Activated T-helper 2 cell treated with anti-CD3 and anti-CD28 coated beads, Interferon-gamma antibody, Interleukin-2, Interleukin-4, amounts not matched to agents 10 μg/mL and 5 μg/mL and 100 μg/mL, durations not matched to agents 14 hours and 24 hours and 36 hours (primary cell): ENCODE data around the gene VWA8. TPM values are rescaled to one million over a fixed set of nuclear protein-coding genes. Genes with fewer than 3 reads are reported as not detected.

Experiments used
- DNase-seq: peaks from one replicate; pipeline ENCODE4 v3.0.0; 2021; ENCODE audit warnings: low spot score
- H3K27ac Mint-ChIP-seq: one replicate; pipeline ENCODE4 v1.8.0; 2021; ENCODE audit warnings: mixed read lengths
- H3K27me3 Mint-ChIP-seq: one replicate; pipeline ENCODE4 v1.8.0; 2021; ENCODE audit warnings: low read depth, mixed read lengths
- H3K36me3 Mint-ChIP-seq: one replicate; pipeline ENCODE4 v1.8.0; 2021; ENCODE audit warnings: low read depth, mixed read lengths
- H3K4me1 Mint-ChIP-seq: one replicate; pipeline ENCODE4 v1.8.0; 2021; ENCODE audit warnings: low read depth, mixed read lengths
- H3K4me3 Mint-ChIP-seq: one replicate; pipeline ENCODE4 v1.8.0; 2021; ENCODE audit warnings: low read depth, mild to moderate bottlenecking, moderate library complexity, mixed read lengths
- H3K9me3 Mint-ChIP-seq: one replicate; pipeline ENCODE4 v1.8.0; 2021; ENCODE audit warnings: mixed read lengths
- intact Hi-C: fragments of 100-400 bp; cut with micrococcal nuclease; formaldehyde crosslinking; loops from one replicate; pipeline ENCODE4 v1.15.1; 2023
- total RNA-seq: library from RNA; stranded (reverse); gene quantifications from 2 replicates; pipeline ENCODE4 v1.2.3, GENCODE V29; 2022

The VWA8 gene
- total RNA-seq, 1 donor from 2014 or later: 21.7 TPM

DNA sequence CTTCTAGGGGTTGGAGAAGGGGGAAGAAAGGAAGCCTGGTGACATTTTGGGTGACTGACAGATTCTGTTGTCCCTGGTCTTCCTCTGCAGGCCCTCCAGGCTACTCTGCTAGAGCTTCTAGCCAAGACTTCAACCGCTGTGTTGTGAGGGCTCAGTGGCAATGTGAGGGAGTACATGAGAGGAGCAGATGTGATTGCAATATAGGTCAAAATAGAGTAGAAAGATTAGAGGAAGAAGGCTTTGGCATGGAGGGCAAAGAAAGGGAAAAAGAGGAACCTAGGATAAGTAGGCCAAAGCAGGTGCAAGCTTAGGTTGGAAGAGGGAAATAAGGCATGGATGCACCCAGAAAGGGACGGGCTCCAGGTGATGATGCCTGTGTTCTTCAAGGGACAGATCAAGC is 286.7 kb downstream of the VWA8 start:
- Mint-ChIP-seq H3K9me3 (no peaks in the 10 kb centered on the region), H3K4me1 (peaks cover 2% of the 10 kb centered on the region), H3K27ac (no peak overlapping the region), H3K27me3 (no peaks in the 10 kb centered on the region), H3K4me3 (no peak overlapping the region), H3K36me3 (no peaks in the 10 kb centered on the region)
- no peak for DNase-seq
- intact Hi-C loops: no loop called here

DNA sequence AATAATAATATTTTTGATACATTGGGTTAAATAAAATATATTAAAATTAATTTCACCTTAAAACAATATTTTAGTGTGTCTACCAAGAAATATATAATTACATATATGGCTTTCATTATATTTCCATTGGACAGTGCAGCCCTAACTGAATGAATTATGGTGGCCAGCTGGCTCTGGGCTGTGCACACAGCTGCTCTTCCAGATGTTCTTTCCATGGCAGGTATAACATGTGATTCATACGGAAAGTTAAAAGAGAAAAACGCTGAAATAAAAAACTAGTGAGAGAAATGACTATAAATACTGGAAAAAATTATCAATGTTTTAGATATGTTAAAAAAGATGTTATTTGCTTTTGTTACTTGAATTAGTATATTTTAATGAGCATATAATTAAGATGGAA is 287.3 kb downstream of the VWA8 start:
- H3K27ac Mint-ChIP-seq: no peak overlapping the region
- H3K4me3 Mint-ChIP-seq: no peak overlapping the region
- intact Hi-C loops: no loop called here
- no peaks in the 10 kb centered on the region for H3K36me3 Mint-ChIP-seq
- peaks cover 2% of the 10 kb centered on the region for H3K4me1 Mint-ChIP-seq
- DNase-seq: no peak
- H3K27me3 Mint-ChIP-seq: no peaks in the 10 kb centered on the region
- H3K9me3 Mint-ChIP-seq: no peaks in the 10 kb centered on the region

DNA sequence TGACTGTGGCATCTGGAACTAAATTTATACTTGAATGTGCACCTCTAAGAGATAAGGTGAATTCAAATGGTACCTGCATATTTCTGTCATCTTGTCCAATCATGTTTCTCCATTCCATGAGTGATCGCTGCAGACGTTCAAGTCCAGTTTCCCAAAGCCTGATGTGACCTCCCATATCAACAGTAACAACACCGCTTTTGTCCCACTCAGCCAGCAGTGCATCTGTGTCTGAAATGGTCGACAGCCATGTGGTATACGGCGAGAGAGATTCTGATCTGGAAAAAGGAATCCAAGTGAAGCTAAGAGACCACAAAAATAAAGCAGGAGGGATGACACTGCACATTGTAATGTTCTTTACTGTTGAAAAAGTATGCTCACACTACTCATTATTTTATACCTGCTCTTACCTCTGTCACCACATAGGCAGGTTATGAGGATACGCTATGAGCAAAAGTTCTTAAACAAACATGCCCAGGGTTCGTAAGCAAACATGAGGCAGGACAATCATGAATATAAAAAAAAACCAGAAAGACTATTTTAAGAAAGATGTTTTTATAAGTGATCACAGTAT is 290.0 kb downstream of the VWA8 start:
- Mint-ChIP-seq H3K27me3 (no peaks in the 10 kb centered on the region), H3K27ac (no peak overlapping the region), H3K4me3 (no peak overlapping the region), H3K9me3 (no peaks in the 10 kb centered on the region), H3K4me1 (peaks cover 8% of the 10 kb centered on the region), H3K36me3 (no peaks in the 10 kb centered on the region)
- no peak for DNase-seq
- intact Hi-C loops: no loop called here

DNA sequence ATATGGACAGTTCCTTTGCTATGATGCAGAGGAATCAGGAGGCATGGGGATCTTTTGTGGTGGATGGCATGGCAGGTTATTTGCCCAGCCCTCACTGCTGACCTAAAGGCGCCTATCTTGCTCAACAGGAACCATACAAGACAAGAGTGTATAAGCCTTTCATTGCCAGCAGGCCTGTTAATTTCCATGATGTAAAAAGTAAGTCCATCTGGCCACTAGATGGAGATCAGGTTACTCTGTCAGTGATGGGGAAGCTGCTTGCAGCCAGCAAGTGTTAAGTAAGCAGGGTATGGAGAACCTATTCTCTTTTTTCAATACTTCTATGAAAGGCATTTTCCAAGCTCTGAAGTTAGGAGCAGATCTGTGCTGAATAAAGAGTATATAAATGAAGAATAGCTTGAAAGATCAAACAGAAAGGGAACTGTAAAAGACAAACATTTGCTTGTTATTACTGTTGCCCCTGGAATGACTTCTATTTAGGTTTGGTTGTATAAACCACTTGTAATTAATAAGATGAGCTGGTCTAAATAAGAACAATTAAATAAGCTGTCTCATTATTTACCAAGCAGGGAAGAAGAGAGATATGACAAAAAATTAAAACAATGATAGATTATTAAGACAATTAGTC is 292.7 kb downstream of the VWA8 start:
- peak; percentile 26 for DNase-seq
- H3K27me3 Mint-ChIP-seq: no peaks in the 10 kb centered on the region
- H3K4me1 Mint-ChIP-seq: peaks cover 8% of the 10 kb centered on the region
- H3K9me3 Mint-ChIP-seq: no peaks in the 10 kb centered on the region
- intact Hi-C loops: loop anchor here (1.0 kb wide), 1 partner anchor 442 kb away; no protein-coding TSS in a partner anchor
- H3K36me3 Mint-ChIP-seq: no peaks in the 10 kb centered on the region
- no peak overlapping the region for H3K27ac Mint-ChIP-seq
- H3K4me3 Mint-ChIP-seq: no peak overlapping the region

DNA sequence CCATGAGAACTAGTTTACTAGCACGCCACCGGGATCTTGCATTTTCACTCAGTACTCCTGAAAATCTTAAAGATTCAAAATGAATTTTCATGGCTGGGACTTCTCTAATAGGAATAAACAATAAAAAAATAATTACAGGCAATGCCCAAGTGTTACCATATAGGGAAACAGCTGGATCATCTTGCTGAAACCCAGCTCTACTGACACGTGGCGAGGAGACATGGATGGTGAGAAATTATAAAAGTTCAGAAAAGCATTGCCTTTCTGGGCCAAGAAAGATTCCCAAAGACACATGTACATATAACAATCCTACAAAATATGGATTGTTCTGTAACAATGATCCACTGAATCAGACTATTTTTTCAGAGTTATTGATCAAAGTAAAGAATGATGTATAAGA is 294.3 kb downstream of the VWA8 start:
- intact Hi-C loops: no loop called here
- Mint-ChIP-seq H3K4me1 (peaks cover 8% of the 10 kb centered on the region), H3K4me3 (no peak overlapping the region)

DNA sequence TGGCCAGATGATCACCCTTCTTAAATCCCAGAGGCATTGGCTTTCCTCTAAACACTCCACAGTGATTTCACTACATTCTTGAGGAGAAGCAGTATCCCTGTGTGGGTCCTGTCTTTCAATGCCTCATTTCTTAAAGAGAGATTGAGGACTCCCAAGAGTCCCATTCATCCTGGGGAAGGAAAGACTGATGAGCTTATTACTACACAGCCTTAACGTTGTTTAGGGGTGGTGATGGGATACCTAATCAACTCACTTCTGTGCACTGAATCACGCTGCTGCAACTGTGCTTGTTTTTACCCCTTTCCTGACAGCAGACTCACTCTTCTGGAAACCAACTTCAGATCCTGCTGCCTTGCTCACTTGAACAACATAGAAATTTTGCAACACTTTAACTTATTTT is 300.5 kb downstream of the VWA8 start:
- Mint-ChIP-seq H3K27me3 (no peaks in the 10 kb centered on the region), H3K9me3 (no peaks in the 10 kb centered on the region), H3K27ac (no peak overlapping the region), H3K4me3 (no peak overlapping the region), H3K4me1 (no peaks in the 10 kb centered on the region), H3K36me3 (no peaks in the 10 kb centered on the region)
- DNase-seq: no peak
- intact Hi-C loops: no loop called here

More for the DNA sequence above, 294.3 kb downstream of the VWA8 start:
- H3K9me3 Mint-ChIP-seq: no peaks in the 10 kb centered on the region
- H3K36me3 Mint-ChIP-seq: no peaks in the 10 kb centered on the region
- no peak overlapping the region for H3K27ac Mint-ChIP-seq
- no peak for DNase-seq
- no peaks in the 10 kb centered on the region for H3K27me3 Mint-ChIP-seq

DNA sequence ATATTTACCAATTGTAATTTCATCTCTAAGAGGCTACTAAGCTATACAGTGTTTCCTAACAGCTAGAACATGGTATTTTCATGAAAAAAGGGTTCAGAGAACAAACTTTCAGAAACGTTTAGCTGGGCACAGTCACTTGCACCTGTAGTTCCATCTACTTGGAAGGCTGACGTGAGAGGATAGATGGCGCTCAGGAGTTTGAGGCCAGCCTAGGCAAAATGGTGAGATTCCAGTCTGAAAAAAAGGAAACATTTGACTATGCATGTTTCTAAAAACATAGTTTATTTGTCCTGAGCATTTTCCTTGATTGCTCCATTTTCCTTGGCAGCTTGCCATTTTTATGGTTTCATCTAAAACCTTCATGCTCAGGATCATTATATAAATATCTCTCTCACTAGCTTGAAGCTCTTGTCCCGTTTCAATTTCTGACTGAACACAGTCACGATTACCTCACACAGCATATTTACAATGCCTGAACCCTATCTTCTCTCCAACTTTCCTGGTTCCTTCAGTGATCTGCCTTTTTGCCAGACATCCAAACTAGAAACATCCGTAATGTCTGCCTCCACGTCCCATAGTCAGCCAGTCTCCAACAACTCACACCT is 302.8 kb downstream of the VWA8 start:
- intact Hi-C loops: loop anchor here (10.0 kb wide), 1 partner anchor 243 kb away; no protein-coding TSS in a partner anchor
- Mint-ChIP-seq H3K36me3 (no peaks in the 10 kb centered on the region), H3K9me3 (no peaks in the 10 kb centered on the region), H3K4me1 (peaks cover 3% of the 10 kb centered on the region), H3K27ac (no peak overlapping the region), H3K27me3 (no peaks in the 10 kb centered on the region), H3K4me3 (no peak overlapping the region)
- DNase-seq: no peak

DNA sequence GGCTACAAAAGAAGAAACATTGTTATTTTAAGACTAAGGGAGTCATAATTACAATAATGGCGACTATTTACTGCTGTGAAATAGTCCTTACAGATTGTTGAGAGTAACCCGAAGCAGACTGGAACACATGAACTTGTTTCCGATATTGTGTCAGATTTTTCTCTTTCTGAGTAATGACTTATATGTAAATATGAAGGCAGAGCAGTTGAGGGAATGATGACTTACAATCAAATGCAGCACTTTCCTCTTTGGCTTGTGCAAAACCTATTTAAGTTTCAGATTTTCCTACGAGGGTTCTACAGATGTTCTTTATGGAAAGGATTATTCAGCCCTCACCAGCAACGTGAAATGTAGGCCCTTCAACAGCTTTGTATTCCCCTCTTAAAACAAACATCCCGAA is 304.9 kb downstream of the VWA8 start:
- Mint-ChIP-seq H3K4me1 (peaks cover 3% of the 10 kb centered on the region), H3K36me3 (no peaks in the 10 kb centered on the region), H3K27me3 (no peaks in the 10 kb centered on the region), H3K27ac (no peak overlapping the region), H3K9me3 (no peaks in the 10 kb centered on the region), H3K4me3 (no peak overlapping the region)
- intact Hi-C loops: loop anchor here (10.0 kb wide), 1 partner anchor 241 kb away; no protein-coding TSS in a partner anchor
- no peak for DNase-seq

DNA sequence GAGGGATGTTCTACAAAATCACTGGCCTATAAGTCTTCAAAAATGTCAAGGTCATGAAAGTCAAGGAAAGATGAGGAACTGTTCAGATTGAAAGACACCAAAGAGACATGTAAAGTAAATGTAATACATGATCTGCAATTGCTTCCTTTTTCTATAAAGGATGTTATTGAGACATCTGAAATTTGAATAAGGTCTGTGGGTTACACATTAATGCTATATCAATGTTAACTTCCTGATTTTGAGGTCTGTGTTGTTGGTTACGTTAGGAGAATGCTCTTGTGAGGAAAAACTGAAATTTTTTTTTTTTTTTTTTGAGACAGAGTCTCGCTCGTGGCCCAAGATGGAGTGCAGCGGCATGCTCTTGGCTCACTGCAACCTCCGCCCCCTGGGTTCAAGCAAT is 306.1 kb downstream of the VWA8 start:
- no peaks in the 10 kb centered on the region for H3K9me3 Mint-ChIP-seq
- no peak for DNase-seq
- intact Hi-C loops: loop anchor here (5.0 to 10.0 kb wide), 2 partner anchors 240 to 302 kb away; no protein-coding TSS in a partner anchor
- H3K27me3 Mint-ChIP-seq: no peaks in the 10 kb centered on the region
- no peak overlapping the region for H3K4me3 Mint-ChIP-seq
- H3K27ac Mint-ChIP-seq: no peak overlapping the region
- H3K4me1 Mint-ChIP-seq: peaks cover 6% of the 10 kb centered on the region
- no peaks in the 10 kb centered on the region for H3K36me3 Mint-ChIP-seq

DNA sequence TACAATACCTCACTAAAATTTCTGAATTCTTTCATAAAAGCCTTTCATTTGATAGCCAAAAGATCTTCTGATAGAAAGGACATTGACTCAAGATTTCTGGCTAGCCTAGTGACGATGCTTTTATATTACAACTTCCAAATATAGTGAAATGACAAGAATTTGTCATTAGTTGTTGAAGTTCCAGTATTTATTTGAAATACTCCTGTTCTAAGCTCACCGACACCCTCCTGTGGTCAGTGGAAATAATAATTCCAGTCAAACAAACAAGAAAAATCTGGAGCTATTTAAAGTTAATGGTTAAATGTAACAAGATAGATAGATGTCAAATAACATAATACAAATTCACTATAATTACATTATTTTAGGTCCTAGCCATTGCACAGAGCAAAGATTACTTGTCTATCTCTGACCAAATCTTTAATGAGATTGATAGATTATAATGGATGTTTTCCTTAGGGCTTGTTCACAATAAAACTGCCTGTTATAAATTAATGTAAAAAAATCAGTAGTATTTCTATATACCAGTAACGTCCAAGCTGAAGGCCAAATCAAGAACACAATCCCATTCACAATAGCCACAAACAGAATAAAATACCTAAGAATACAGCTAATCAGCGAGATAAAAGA is 308.1 kb downstream of the VWA8 start:
- Mint-ChIP-seq H3K36me3 (no peaks in the 10 kb centered on the region), H3K4me1 (peaks cover 6% of the 10 kb centered on the region), H3K9me3 (no peaks in the 10 kb centered on the region), H3K27ac (no peak overlapping the region), H3K4me3 (no peak overlapping the region), H3K27me3 (no peaks in the 10 kb centered on the region)
- intact Hi-C loops: loop anchor here (2.0 to 10.0 kb wide), 3 partner anchors 194 to 301 kb away; no protein-coding TSS in a partner anchor
- DNase-seq: no peak

DNA sequence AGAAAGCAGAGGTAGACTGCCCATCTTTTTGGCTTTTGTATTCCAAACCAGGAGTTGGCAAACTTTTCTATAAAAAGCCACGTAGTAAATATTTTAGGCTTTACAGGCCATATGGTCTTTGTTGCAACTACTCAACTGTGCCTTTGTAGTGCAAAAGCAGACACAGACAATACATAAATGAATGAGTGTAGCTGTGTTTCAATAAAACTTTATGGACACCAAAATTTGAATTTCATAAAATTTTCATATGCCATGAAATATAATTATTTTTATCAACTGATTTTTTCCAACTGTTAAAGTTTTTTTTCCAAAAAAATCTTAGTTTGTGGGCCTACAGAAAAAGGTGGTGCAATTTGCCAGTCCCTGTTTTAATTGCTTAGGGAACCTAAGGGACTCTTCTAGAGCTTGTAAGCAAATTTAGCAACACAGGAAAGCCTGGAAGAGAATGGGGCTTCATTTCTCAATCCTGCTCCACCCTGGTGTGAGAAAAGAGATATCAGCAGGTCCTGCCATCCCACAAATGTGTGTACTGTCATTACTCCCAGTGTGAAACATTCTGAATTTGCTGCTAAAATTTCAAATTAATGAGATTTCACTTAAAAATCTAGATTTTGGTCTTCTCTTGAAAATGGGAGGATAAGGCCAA is 309.4 kb downstream of the VWA8 start:
- intact Hi-C loops: loop anchor here (2.0 to 10.0 kb wide), 3 partner anchors 193 to 299 kb away; no protein-coding TSS in a partner anchor
- DNase-seq: no peak
- Mint-ChIP-seq H3K27me3 (no peaks in the 10 kb centered on the region), H3K4me1 (peaks cover 6% of the 10 kb centered on the region), H3K36me3 (no peaks in the 10 kb centered on the region), H3K4me3 (no peak overlapping the region), H3K27ac (no peak overlapping the region), H3K9me3 (no peaks in the 10 kb centered on the region)

DNA sequence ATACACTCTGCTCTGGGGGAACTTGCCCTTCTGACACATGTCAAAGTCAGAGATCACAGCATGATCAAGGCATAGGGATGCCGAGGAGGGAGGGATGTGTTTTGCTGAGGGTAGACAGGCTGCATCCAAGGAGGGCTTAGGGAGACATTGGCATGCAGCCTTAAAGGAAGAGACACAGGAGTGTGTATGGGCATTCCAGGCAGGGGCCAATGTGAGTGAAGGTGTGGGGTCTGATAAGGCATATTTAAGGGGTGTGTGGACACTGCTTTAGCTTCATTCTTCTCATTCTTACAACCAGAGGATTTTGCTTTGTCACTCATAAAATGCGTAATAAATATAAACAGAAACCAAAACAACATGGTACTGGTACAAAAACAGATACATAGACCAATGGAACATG is 310.2 kb downstream of the VWA8 start:
- H3K27ac Mint-ChIP-seq: no peak overlapping the region

More for the DNA sequence above, 310.2 kb downstream of the VWA8 start:
- H3K9me3 Mint-ChIP-seq: no peaks in the 10 kb centered on the region
- no peaks in the 10 kb centered on the region for H3K36me3 Mint-ChIP-seq
- H3K4me1 Mint-ChIP-seq: peaks cover 6% of the 10 kb centered on the region
- intact Hi-C loops: loop anchor here (5.0 to 10.0 kb wide), 2 partner anchors 236 to 298 kb away; no protein-coding TSS in a partner anchor
- no peak for DNase-seq
- H3K4me3 Mint-ChIP-seq: no peak overlapping the region
- H3K27me3 Mint-ChIP-seq: no peaks in the 10 kb centered on the region
